Mesothelial cell of epicardium (in vitro differentiated cells): ENCODE data around the gene IL1RAPL1. TPM values are rescaled to one million over a fixed set of nuclear protein-coding genes. Genes with fewer than 3 reads are reported as not detected.

Source experiments
- DNase-seq, 2 experiments: peaks; one replicate each; pipeline ENCODE4 v3.0.0; 2021; ENCODE audit warnings: low spot score in 2 of 2; ENCODE audit not compliant: unreplicated experiment in 2 of 2
- H3K27ac Mint-ChIP-seq: 2 replicates; pipeline ENCODE4 v1.8.0; 2021; ENCODE audit warnings: mixed read lengths
- H3K27me3 Mint-ChIP-seq: 2 replicates; pipeline ENCODE4 v1.8.0; 2021; ENCODE audit warnings: low read depth, mixed read lengths
- H3K36me3 Mint-ChIP-seq: 2 replicates; pipeline ENCODE4 v1.8.0; 2021; ENCODE audit warnings: mixed read lengths
- H3K4me1 Mint-ChIP-seq: 2 replicates; pipeline ENCODE4 v1.8.0; 2021; ENCODE audit warnings: mixed read lengths
- H3K4me3 Mint-ChIP-seq: 2 replicates; pipeline ENCODE4 v1.8.0; 2021; ENCODE audit warnings: mild to moderate bottlenecking, moderate library complexity, mixed read lengths
- H3K9me3 Mint-ChIP-seq: 2 replicates; pipeline ENCODE4 v1.8.0; 2021; ENCODE audit warnings: mixed read lengths
- total RNA-seq: library from RNA; stranded (reverse); gene quantifications from 3 replicates; pipeline ENCODE4 v1.2.1, GENCODE V29; 2021
- TF ChIP-seq, protein P1 (sequence below): fragments of 200-600 bp; sonication (generic); IDR thresholded peaks from one replicate; pipeline ENCODE4 v1.5.0; 2021; ENCODE audit warnings: antibody characterized with exemption; ENCODE audit not compliant: unreplicated experiment

Gene IL1RAPL1
- total RNA-seq, 1 donor from 2014 or later = 17.0 TPM

GRCh38 chrX:28651186-28651585 is 63.9 kb downstream of the IL1RAPL1 start:
- H3K27me3 Mint-ChIP-seq = no peaks in the 10 kb centered on the region
- no peak overlapping the region for H3K27ac Mint-ChIP-seq
- no peak overlapping the region for H3K4me3 Mint-ChIP-seq
- DNase-seq = no peak
- H3K4me1 Mint-ChIP-seq = no peaks in the 10 kb centered on the region
- peaks cover 33% of the 10 kb centered on the region for H3K36me3 Mint-ChIP-seq
- H3K9me3 Mint-ChIP-seq = peaks cover 32% of the 10 kb centered on the region
- TF ChIP-seq, protein P1, sequence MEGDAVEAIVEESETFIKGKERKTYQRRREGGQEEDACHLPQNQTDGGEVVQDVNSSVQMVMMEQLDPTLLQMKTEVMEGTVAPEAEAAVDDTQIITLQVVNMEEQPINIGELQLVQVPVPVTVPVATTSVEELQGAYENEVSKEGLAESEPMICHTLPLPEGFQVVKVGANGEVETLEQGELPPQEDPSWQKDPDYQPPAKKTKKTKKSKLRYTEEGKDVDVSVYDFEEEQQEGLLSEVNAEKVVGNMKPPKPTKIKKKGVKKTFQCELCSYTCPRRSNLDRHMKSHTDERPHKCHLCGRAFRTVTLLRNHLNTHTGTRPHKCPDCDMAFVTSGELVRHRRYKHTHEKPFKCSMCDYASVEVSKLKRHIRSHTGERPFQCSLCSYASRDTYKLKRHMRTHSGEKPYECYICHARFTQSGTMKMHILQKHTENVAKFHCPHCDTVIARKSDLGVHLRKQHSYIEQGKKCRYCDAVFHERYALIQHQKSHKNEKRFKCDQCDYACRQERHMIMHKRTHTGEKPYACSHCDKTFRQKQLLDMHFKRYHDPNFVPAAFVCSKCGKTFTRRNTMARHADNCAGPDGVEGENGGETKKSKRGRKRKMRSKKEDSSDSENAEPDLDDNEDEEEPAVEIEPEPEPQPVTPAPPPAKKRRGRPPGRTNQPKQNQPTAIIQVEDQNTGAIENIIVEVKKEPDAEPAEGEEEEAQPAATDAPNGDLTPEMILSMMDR = no peak

GRCh38 chrX:28659269-28659668 is 72.0 kb downstream of the IL1RAPL1 start:
- Mint-ChIP-seq H3K27ac (no peak overlapping the region), H3K4me1 (peaks cover 25% of the 10 kb centered on the region), H3K4me3 (no peak overlapping the region), H3K36me3 (peaks cover 20% of the 10 kb centered on the region), H3K27me3 (no peaks in the 10 kb centered on the region), H3K9me3 (peaks cover 23% of the 10 kb centered on the region)
- DNase-seq = no peak
- TF ChIP-seq, protein P1 = peak; percentile 70

GRCh38 chrX:28665778-28666177 is 78.5 kb downstream of the IL1RAPL1 start:
- Mint-ChIP-seq H3K27ac (no peak overlapping the region), H3K36me3 (no peaks in the 10 kb centered on the region), H3K9me3 (no peaks in the 10 kb centered on the region), H3K27me3 (no peaks in the 10 kb centered on the region), H3K4me3 (no peak overlapping the region), H3K4me1 (peaks cover 27% of the 10 kb centered on the region)
- TF ChIP-seq, protein P1 = no peak
- no peak for DNase-seq

DNA sequence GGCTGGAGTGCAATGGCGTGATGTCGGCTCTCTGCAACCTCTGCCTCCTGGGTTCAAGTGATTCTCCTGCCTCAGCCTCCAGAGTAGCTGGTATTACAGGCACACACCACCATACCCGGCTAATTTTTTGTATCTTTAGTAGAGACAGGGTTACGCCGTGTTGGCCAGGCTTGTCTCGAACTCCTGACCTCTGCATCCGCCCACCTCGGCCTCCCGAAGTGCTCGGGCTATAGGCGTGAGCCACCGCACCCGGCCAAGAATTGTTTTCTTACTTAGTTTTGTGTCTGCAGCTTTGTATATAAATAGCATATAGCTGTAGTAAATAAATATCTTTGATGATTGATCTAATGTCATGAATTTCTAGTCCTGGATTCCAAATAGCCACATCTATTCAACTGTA is 81.1 kb downstream of the IL1RAPL1 start:
- H3K36me3 Mint-ChIP-seq = no peaks in the 10 kb centered on the region
- no peaks in the 10 kb centered on the region for H3K9me3 Mint-ChIP-seq
- H3K27me3 Mint-ChIP-seq = no peaks in the 10 kb centered on the region
- TF ChIP-seq, protein P1 = no peak
- no peak overlapping the region for H3K4me3 Mint-ChIP-seq
- peaks cover 25% of the 10 kb centered on the region for H3K4me1 Mint-ChIP-seq
- DNase-seq = no peak
- no peak overlapping the region for H3K27ac Mint-ChIP-seq

GRCh38 chrX:28668957-28669356 is 81.7 kb downstream of the IL1RAPL1 start:
- no peaks in the 10 kb centered on the region for H3K9me3 Mint-ChIP-seq
- no peak overlapping the region for H3K4me3 Mint-ChIP-seq
- TF ChIP-seq, protein P1 = no peak
- H3K27ac Mint-ChIP-seq = no peak overlapping the region
- H3K4me1 Mint-ChIP-seq = peaks cover 22% of the 10 kb centered on the region
- no peak for DNase-seq
- H3K36me3 Mint-ChIP-seq = no peaks in the 10 kb centered on the region
- no peaks in the 10 kb centered on the region for H3K27me3 Mint-ChIP-seq

- H3K9me3 Mint-ChIP-seq = no peaks in the 10 kb centered on the region
- DNase-seq = no peak
- no peak overlapping the region for H3K27ac Mint-ChIP-seq
- H3K4me3 Mint-ChIP-seq = no peak overlapping the region
- TF ChIP-seq, protein P1 = no peak
- H3K36me3 Mint-ChIP-seq = no peaks in the 10 kb centered on the region
- H3K27me3 Mint-ChIP-seq = no peaks in the 10 kb centered on the region
- peaks cover 15% of the 10 kb centered on the region for H3K4me1 Mint-ChIP-seq
Measured at GRCh38 chrX:28670074-28670473, 82.8 kb downstream of the IL1RAPL1 start.
